Activated CD8-positive, alpha-beta memory T cell treated with anti-CD3 and anti-CD28 coated beads for 1 hour (primary cell): ENCODE measurements around the gene S100A5.

ENCODE experiments used
- DNase-seq, 2 donors: peaks; one replicate each; pipeline ENCODE4 v3.0.0-alpha.2; 2020; ENCODE audit warnings: low read depth in 1 of 2; ENCODE audit errors: extremely low read depth in 1 of 2

S100A5 gene

DNA sequence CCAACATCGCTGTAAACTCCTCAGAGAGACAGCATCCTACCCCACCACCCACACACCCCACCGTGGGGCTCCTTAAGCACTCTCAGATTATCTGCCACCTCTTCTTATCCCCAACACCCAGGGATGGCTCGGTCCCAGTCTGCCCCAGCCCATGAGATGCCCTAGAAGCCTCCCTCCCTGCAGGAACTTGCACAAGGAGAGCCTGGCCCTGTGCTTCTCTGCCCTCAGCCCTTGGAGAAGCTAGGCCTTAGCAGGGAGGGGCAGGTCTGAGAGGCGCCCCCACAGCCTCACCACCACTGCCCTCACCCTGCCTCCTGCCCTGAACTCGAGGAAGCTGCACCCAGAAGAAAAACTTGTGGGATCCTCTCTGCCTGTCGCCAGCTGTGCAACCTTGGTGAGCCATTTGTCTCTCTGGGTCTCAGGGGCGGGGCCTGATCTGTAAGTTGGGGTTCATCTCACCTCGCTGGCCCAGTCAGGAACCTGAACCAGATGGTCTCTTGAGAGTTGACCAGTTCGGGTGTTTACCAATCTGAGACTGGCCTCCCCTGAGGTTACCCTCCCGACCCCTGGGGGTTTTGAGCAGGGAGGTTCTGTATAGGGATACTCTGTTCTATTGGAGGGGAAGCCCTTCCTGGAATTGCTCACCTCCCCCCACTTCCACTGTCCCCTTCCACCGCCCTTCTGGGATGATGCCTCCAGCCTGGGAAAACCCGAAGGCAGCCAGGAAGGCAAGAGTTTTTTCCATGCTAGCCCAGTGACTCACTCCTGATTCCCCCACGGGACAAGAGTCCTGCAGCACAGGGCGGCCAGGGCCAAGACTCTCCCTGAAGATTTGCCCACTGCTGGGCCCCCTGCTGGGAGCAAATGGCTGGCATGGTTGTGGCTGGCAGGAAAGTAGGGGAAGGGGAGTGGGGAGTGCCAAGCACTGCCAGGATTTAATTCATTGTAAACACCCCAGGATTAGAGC is 8.3 kb upstream of the S100A5 start, which contains the start of gene S100A3:
Gene S100A3, minus strand, starts transcription at position 537 of the 967 bp plus-strand sequence. CDS start 773 bp downstream, outside the sequence.
- no peak for DNase-seq

DNA sequence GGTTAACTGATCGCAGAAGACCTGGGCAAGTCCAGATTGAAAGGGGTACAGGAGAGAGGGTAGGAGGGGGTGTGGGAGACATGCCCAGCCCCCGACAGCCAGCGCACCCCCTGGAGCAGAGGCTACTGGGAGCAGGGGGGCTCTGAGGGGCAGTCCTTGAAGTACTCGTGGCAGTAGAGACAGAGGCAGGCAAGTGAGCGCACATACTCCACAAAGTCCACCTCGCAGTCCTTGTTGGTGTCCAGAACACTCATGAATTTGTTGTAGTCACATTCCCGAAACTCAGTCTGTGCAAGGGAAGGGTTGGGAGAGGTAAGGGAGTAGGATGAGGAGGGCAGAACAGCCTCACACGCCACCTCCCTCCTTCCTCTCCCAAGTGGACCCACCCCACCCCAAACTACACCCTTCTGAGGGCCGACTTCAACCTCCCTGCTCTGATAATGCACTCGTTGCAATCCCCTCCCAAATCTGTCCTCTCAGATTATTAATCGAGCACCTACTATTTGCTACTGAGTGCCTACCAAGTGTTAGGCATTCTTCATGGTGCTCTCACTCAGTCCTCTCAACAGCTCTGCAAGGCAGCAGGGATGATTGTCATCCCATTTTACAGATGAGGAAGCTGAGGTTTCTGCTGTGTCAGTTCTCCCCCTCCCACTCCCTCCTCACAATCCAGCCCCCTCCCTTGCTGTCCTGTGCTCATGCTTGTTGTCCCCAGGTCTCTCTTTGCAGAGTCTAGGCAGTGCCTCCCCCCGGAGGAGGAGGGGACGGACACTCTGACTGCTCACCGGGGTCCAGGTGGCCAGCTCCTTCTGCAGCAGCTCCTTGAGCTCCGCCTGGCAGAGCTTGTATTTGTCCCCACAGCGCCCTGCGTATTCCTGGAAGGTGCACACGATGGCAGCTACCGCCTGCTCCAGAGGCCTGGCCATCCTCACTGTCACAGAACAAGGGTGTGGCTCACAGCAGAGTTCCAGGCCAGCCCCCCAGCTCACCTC is 7.1 kb upstream of the S100A5 start:
- no peak for DNase-seq

- DNase-seq = no peak
These were observed 6.2 kb upstream of the S100A5 start for GRCh38 chr1:153546796-153547559.

DNA sequence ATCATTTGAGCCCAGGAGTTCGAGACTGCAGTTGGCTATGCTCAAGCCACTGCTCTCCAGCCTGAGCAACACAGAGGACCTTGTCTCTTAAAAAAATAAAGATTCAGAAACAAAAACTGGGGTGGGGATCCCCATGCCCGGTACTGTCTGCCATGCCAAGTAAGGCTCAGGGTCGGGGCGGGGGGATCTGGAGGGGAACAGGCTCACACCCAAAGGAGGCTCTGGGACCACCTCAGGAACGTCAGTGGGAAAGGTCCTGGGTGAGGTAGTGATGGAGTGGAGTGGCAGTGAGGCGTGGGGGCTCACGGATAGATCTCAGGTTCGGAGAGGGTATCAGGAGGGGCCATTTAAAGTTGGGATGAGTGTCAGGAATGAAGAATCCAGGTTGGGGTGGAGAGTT is 5.6 kb upstream of the S100A5 start:
- DNase-seq = no peak

GRCh38 chr1:153545067-153546055 is 4.6 kb upstream of the S100A5 start, which contains the start of gene S100A4:
TSS of gene S100A4 (minus strand) at chr1:153545806. CDS start at chr1:153544794, 1,012 bp downstream.
- peak; percentile 69 to 80 for DNase-seq

- no peak for DNase-seq
These were observed 3.8 kb upstream of the S100A5 start for GRCh38 chr1:153544453-153545066.

DNA sequence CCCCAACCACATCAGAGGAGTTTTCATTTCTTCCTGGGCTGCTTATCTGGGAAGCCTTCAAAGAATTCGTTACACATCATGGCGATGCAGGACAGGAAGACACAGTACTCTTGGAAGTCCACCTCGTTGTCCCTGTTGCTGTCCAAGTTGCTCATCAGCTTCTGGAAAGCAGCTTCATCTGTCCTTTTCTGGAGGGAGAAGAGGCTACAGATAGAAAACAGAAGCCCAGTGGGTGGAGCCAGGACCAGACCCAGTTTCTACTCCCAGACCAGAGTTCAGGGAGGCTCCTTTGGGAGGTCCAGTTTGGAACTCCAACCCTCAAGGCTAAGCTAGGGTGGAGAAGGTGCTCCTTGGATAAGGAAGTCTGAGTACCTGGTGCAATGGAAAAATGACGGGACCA is 3.0 kb upstream of the S100A5 start:
- DNase-seq = no peak

DNA sequence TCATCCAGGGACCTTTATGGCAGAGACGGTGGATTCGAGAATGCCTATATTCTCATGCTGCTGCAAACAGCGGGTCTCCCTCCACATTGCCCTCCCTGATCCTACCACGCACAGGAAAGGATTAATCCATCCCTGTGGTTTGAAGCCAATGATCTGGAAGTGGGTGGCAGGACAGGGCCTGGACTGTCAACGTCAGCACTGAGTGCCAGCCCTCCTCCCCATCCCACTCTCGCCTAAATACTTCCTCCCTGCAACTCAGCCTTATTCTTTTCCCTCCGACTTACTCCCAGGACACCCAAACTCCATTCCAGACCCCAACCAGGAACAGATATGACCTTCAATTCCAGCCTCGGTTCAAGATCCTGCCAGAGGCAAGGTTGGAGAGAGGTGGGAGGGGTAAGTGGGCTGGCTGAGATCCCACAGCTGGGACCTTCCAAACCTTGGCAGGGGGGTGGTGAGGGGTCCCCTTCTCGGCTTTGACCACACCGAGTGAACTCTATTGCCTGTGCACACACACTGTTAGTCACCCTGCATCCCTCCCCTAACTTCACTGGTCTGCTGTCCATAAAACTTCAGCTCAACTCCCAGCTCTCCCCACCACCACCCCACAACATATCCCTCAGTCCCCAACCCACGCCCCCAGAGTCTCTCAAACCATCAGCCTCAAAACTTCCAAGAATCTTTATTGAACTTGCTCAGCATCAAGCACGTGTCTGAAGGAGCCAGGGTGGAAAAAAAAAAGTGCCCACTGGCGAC is 2.4 kb upstream of the S100A5 start:
- no peak for DNase-seq

DNA sequence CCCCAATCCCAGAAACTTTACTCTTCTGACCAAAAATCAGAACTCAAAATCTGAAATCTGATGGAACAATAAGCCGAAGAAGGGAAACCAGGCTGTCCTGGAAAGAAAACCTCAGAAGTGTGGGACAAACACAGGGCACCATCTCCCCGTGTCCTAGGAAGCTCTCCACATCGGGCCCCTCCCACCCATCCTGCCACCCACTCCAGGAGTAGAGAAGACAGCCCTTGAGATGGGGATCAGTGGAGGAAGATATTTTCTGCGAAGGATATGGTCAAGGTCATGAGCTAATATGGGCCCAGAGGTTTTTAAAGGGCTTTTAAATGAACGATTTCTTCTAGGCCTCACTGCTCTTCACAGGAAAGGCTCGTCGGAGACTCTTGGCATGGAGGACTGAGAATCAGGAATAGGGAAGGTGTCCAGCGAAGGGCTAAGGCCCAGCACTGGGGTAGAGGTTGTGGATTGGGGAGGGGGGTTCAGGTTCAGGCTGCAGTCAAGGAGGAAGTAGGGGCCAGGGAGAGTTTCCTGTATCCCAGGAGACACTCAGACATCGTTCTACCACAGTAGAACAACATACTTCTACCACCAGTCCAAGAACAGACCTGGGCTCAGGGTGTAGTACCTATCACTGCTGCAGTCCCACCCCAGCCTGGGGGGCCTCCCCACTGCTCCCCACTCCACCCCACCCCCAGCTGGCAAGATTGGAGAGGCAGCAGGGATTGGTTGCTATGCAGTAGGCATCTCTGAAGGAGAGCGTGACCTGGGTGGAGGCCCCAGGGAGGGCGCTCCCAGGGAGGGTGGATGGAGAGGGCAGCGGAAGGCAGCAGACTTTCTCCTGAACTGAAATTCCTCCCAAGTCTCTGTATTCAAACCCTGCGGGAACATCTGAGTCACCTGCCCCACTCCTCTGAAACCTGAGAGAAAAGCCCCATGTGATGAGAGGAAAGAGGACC is 1.2 kb upstream of the S100A5 start:
- DNase-seq = no peak

GRCh38 chr1:153539395-153540093 is 1.2 kb downstream of the S100A5 start:
- DNase-seq = no peak

- no peak for DNase-seq
These were observed 2.4 kb downstream of the S100A5 start for GRCh38 chr1:153538315-153538821.

GRCh38 chr1:153537376-153537730 is 3.4 kb downstream of the S100A5 start:
- no peak for DNase-seq

- DNase-seq = no peak
These were observed 3.9 kb downstream of the S100A5 start for GRCh38 chr1:153536671-153537375.

DNA sequence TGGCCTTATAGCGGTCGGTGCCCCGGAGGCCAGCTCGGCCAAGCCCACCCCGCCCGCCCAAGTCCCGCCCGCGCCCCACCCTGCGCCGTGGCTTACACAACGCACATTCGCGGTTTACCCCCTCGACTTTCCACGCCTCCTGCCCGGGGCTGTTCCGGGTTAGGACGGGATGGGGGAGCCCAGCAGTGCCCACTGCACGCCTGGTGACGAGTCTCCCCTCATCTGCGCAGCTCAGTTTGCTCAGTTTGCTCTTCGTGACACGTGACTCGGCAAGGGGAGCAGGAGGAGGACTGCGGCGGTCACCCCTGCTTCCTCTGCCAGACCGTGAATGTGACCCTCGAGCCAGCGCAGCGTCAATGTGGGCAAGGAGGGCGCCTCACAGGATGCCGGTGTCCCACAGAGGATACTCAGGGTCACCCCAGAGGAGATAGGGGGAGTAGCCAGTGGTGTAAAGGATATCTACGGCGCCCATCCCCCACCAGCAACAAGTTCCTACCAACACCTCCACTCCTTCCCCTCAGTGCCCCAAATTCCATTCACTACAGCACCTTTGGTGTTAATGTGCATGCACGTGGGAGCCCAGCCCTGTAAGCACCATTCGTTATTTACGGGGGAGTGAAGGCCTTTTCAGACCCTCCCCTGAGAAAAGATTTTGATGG is 4.6 kb downstream of the S100A5 start:
- DNase-seq = peak; percentile 67 to 71
